GM21423 (cell line): Measurements from ENCODE around the gene SLC41A3.
"Not testable (repeated sequence)": the region's sequence is repeated elsewhere in the genome, so short reads cannot be mapped to it uniquely, and the experiment has no call there.

ENCODE experiments used
- ATAC-seq: cut with Tn5 transposase; IDR thresholded peaks from one replicate; pipeline ENCODE4 v1.9.1; 2021; ENCODE audit warnings: mild to moderate bottlenecking, moderate library complexity; ENCODE audit not compliant: unreplicated experiment

The SLC41A3 gene

GRCh38 chr3:126056681-126057500 is 27.0 kb downstream of the SLC41A3 start:
- no peak for ATAC-seq

GRCh38 chr3:126056088-126056487 is 27.8 kb downstream of the SLC41A3 start:
- no peak for ATAC-seq

GRCh38 chr3:126054870-126055269 is 29.1 kb downstream of the SLC41A3 start:
- no peak for ATAC-seq

- no peak for ATAC-seq
Measured at GRCh38 chr3:126053949-126054569, 29.9 kb downstream of the SLC41A3 start.

- no peak for ATAC-seq
Measured at GRCh38 chr3:126053513-126053912, 30.4 kb downstream of the SLC41A3 start.

GRCh38 chr3:126052196-126053058 is 31.5 kb downstream of the SLC41A3 start:
- no peak for ATAC-seq

GRCh38 chr3:126051741-126052140 is 32.2 kb downstream of the SLC41A3 start:
- no peak for ATAC-seq

GRCh38 chr3:126051234-126051633 is 32.7 kb downstream of the SLC41A3 start:
- ATAC-seq = no peak

- no peak for ATAC-seq
Measured at GRCh38 chr3:126050626-126051025, 33.3 kb downstream of the SLC41A3 start.

- no peak for ATAC-seq
Measured at GRCh38 chr3:126050050-126050392, 33.9 kb downstream of the SLC41A3 start.

- ATAC-seq = no peak
Measured at GRCh38 chr3:126049289-126050049, 34.5 kb downstream of the SLC41A3 start.

- ATAC-seq = no peak
Measured at GRCh38 chr3:126040386-126040785, 43.5 kb downstream of the SLC41A3 start.

- ATAC-seq = no peak
Measured at GRCh38 chr3:126039870-126040269, 44.1 kb downstream of the SLC41A3 start.

- ATAC-seq = not testable (repeated sequence)
Measured at GRCh38 chr3:126038791-126039190, 45.1 kb downstream of the SLC41A3 start.

GRCh38 chr3:126036056-126036549 is 47.8 kb downstream of the SLC41A3 start:
- no peak for ATAC-seq

- ATAC-seq = no peak
Measured at GRCh38 chr3:126035362-126036050, 48.4 kb downstream of the SLC41A3 start.

- ATAC-seq = no peak
Measured at GRCh38 chr3:126034481-126035361, 49.2 kb downstream of the SLC41A3 start.

GRCh38 chr3:126033765-126034164 is 50.2 kb downstream of the SLC41A3 start:
- no peak for ATAC-seq
